H1 (cell line): Measurements from ENCODE around the gene MLYCD. TPM values are rescaled to one million over a fixed set of nuclear protein-coding genes. Genes with fewer than 3 reads are reported as not detected.

Experiments used
- CTCF ChIA-PET: fragments of 300-600 bp; sonication (Branson Sonifier 250); formaldehyde crosslinking; loops from one replicate; lab custom pipeline; 2021; ENCODE audit not compliant: partially characterized antibody; lab: Charles Lee
- POLR2A ChIA-PET: fragments of 300-600 bp; sonication (Branson Sonifier 250); formaldehyde crosslinking; loops from one replicate; lab custom pipeline; 2021; ENCODE audit warnings: inconsistent platforms; ENCODE audit not compliant: partially characterized antibody; lab: Charles Lee
- DNase-seq, 2 experiments: peaks; one replicate each; pipeline versions ENCODE4 v3.0.0 to v3.0.0-alpha.2; 2010 to 2022; ENCODE audit warnings: low spot score in 2 of 2, low read depth in 1 of 2, mixed read lengths in 1 of 2
- FAIRE-seq: peaks from 2 replicates; lab custom pipeline; 2011; peaks lifted over from hg19 to GRCh38; lab: Jason Lieb, UNC
- H2AFZ ChIP-seq: 2 replicates; pipeline ENCODE4 v1.8.1; 2012; ENCODE audit warnings: low read length, inconsistent platforms
- H2AK5ac ChIP-seq: 2 replicates; pipeline ENCODE4 v1.6.1; 2013; ENCODE audit warnings: low read depth, low read length
- H2BK120ac ChIP-seq: replicated peaks from 2 replicates; pipeline ENCODE3; 2013; ENCODE audit warnings: low read depth, low read length, inconsistent platforms
- H2BK12ac ChIP-seq: 2 replicates; pipeline ENCODE4 v1.6.1; 2013; ENCODE audit warnings: low read depth, low read length
- H2BK15ac ChIP-seq: 2 replicates; pipeline ENCODE4 v1.6.1; 2013; ENCODE audit warnings: low read length
- H2BK20ac ChIP-seq: 2 replicates; pipeline ENCODE4 v1.6.1; 2013; ENCODE audit warnings: low read length
- H2BK5ac ChIP-seq: 2 replicates; pipeline ENCODE4 v1.6.1; 2013; ENCODE audit warnings: low read depth, low read length
- H3K14ac ChIP-seq: 2 replicates; pipeline ENCODE4 v1.6.1; 2013; ENCODE audit warnings: inconsistent platforms; ENCODE audit not compliant: insufficient read length
- H3K18ac ChIP-seq: 2 replicates; pipeline ENCODE4 v1.6.1; 2013; ENCODE audit warnings: low read length; ENCODE audit errors: extremely low read depth
- H3K23ac ChIP-seq: 2 replicates; pipeline ENCODE4 v1.6.1; 2013; ENCODE audit warnings: inconsistent platforms; ENCODE audit not compliant: insufficient read length
- H3K23me2 ChIP-seq: 2 replicates; pipeline ENCODE4 v1.6.1; 2013; ENCODE audit warnings: low read depth, low read length
- H3K27ac ChIP-seq: 2 replicates; pipeline ENCODE4 v1.6.1; 2011; ENCODE audit warnings: low read depth, low read length, inconsistent platforms
- H3K27me3 ChIP-seq, 4 experiments: replicated peaks in 1 of 4; 1 replicate in 1 of 4; 2 replicates in 3 of 4; pipeline versions ENCODE4 v1.6.1 to v1.8.1; 2011 to 2013; ENCODE audit warnings: low read length in 3 of 4, mild to moderate bottlenecking in 3 of 4, inconsistent platforms in 2 of 4, mixed read lengths in 2 of 4, moderate library complexity in 1 of 4; ENCODE audit not compliant: control insufficient read depth in 3 of 4, insufficient read depth in 3 of 4; ENCODE audit errors: extremely low read depth in 1 of 4
- H3K36me3 ChIP-seq, 4 experiments: 2 replicates each; pipeline versions ENCODE4 v1.6.1 to v1.8.1; 2011 to 2013; ENCODE audit warnings: mild to moderate bottlenecking in 4 of 4, low read length in 3 of 4, moderate library complexity in 2 of 4, control low read depth in 1 of 4, inconsistent platforms in 1 of 4; ENCODE audit not compliant: insufficient read depth in 4 of 4, control insufficient read depth in 2 of 4
- H3K4ac ChIP-seq: replicated peaks from 2 replicates; pipeline ENCODE3; 2013; ENCODE audit warnings: low read length, low read depth, mixed read lengths, inconsistent platforms; ENCODE audit not compliant: insufficient read length
- H3K4me1 ChIP-seq, 4 experiments: replicated peaks in 1 of 4; 1 replicate in 1 of 4; 2 replicates in 3 of 4; pipeline versions ENCODE4 v1.6.1 to v1.8.1; 2011 to 2013; ENCODE audit warnings: low read length in 3 of 4, inconsistent platforms in 2 of 4, mixed read lengths in 1 of 4; ENCODE audit not compliant: insufficient read depth in 4 of 4, control insufficient read depth in 3 of 4
- H3K4me2 ChIP-seq, 2 experiments: 2 replicates each; pipeline versions ENCODE4 v1.6.1 to v1.8.1; 2011 to 2013; ENCODE audit warnings: low read depth in 2 of 2, low read length in 2 of 2, control low read depth in 1 of 2, inconsistent platforms in 1 of 2, mild to moderate bottlenecking in 1 of 2; ENCODE audit not compliant: insufficient read depth in 1 of 2
- H3K4me3 ChIP-seq, 4 experiments: fragments of 200-600, 300-600 bp in 1 of 4; sonication (generic), shearing (Covaris generic), sonication (Bioruptor Twin) in 1 of 4; 2 replicates each; pipeline versions ENCODE4 v1.5.1 to v1.8.1; 2011 to 2016; ENCODE audit warnings: low read length in 4 of 4, low read depth in 3 of 4, control low read depth in 2 of 4, inconsistent platforms in 2 of 4, mild to moderate bottlenecking in 2 of 4, mixed read lengths in 1 of 4, moderate library complexity in 1 of 4; ENCODE audit not compliant: insufficient read depth in 2 of 4; ENCODE audit errors: extremely low read depth in 1 of 4
- H3K56ac ChIP-seq: replicated peaks from 2 replicates; pipeline ENCODE3; 2013; ENCODE audit warnings: low read depth, mild to moderate bottlenecking, mixed read lengths, low read length, inconsistent platforms; ENCODE audit not compliant: insufficient read length
- H3K79me1 ChIP-seq: 2 replicates; pipeline ENCODE4 v1.6.1; 2013; ENCODE audit warnings: low read depth, low read length, control low read depth
- H3K79me2 ChIP-seq, 2 experiments: 2 replicates each; pipeline versions ENCODE4 v1.6.1 to v1.8.1; 2012 to 2013; ENCODE audit warnings: low read length in 2 of 2, mild to moderate bottlenecking in 2 of 2, inconsistent platforms in 1 of 2; ENCODE audit not compliant: insufficient read depth in 2 of 2, control insufficient read depth in 1 of 2
- H3K9ac ChIP-seq, 4 experiments: replicated peaks in 1 of 4; 1 replicate in 1 of 4; 2 replicates in 3 of 4; pipeline versions ENCODE4 v1.6.1 to v1.8.1; 2011 to 2013; ENCODE audit warnings: low read depth in 3 of 4, low read length in 3 of 4, control low read depth in 2 of 4, mild to moderate bottlenecking in 2 of 4, moderate library complexity in 2 of 4, inconsistent platforms in 1 of 4; ENCODE audit errors: extremely low read depth in 1 of 4
- H3K9me3 ChIP-seq, 2 experiments: 2 replicates each; pipeline versions ENCODE4 v1.6.1 to v1.8.1; 2012 to 2013; ENCODE audit warnings: mild to moderate bottlenecking in 2 of 2, moderate library complexity in 2 of 2, control low read depth in 1 of 2, inconsistent platforms in 1 of 2, low read depth in 1 of 2, low read length in 1 of 2, mixed read lengths in 1 of 2; ENCODE audit not compliant: insufficient read depth in 2 of 2
- H4K20me1 ChIP-seq, 2 experiments: replicated peaks in 1 of 2; 2 replicates each; pipeline versions ENCODE3 to v1.8.1; 2011 to 2013; ENCODE audit warnings: inconsistent platforms in 2 of 2, low read length in 2 of 2, mild to moderate bottlenecking in 1 of 2; ENCODE audit not compliant: insufficient read depth in 2 of 2, control insufficient read depth in 1 of 2
- H4K5ac ChIP-seq: 2 replicates; pipeline ENCODE4 v1.6.1; 2013; ENCODE audit warnings: low read length, low read depth, mixed read lengths, inconsistent platforms; ENCODE audit not compliant: insufficient read length
- H4K8ac ChIP-seq: 2 replicates; pipeline ENCODE4 v1.8.0; 2013; ENCODE audit warnings: mild to moderate bottlenecking, moderate library complexity, low read length, inconsistent platforms; ENCODE audit not compliant: insufficient read depth; ENCODE audit errors: extremely low read depth
- H4K91ac ChIP-seq: replicated peaks from 2 replicates; pipeline ENCODE3; 2013; ENCODE audit warnings: low read length, mixed read lengths, inconsistent platforms; ENCODE audit not compliant: insufficient read length
- RAD21 ChIP-seq, 2 experiments: IDR thresholded peaks in 1 of 2; conservative IDR thresholded peaks in 1 of 2; 2 replicates each; pipeline ENCODE4 v1.6.1; 2011; ENCODE audit warnings: low read depth in 2 of 2, low read length in 2 of 2, improper control_type of control experiment in 1 of 2, inconsistent platforms in 1 of 2, mild to moderate bottlenecking in 1 of 2, moderate library complexity in 1 of 2
- RBBP5 ChIP-seq: IDR thresholded peaks from 2 replicates; pipeline ENCODE4 v1.7.1; 2012; ENCODE audit warnings: low read depth, mild to moderate bottlenecking, inconsistent platforms, low read length, moderate library complexity, borderline replicate concordance
- WGBS, 2 experiments: shearing (Covaris generic) in 1 of 2; methylation state at CpG; one replicate each; pipeline versions ENCODE4 v1.1.6 to v1.1.7; 2013 to 2015; ENCODE audit warnings: low lambda C conversion rate in 2 of 2, mixed read lengths in 2 of 2, inconsistent platforms in 1 of 2, low coverage in 1 of 2, missing lambda C conversion rate in 1 of 2; ENCODE audit not compliant: insufficient replicate concordance in 2 of 2, insufficient coverage in 1 of 2, insufficient read length in 1 of 2; ENCODE audit errors: extremely low coverage in 1 of 2, missing lambda C conversion rate in 1 of 2; 5-methylcytosine and 5-hydroxymethylcytosine counted together
- polyA plus RNA-seq, 7 experiments: library from polyadenylated mRNA; depleted of rRNA in 3 of 7; stranded (reverse) in 5 of 7; unstranded in 2 of 7; fragments of >200 nt in 5 of 7; fragments of 200-250 nt in 2 of 7; gene quantifications; 1 replicate in 5 of 7; 2 replicates in 1 of 7; 4 replicates in 1 of 7; pipeline versions ENCODE4 v1.2.1 to v1.2.3, GENCODE V29; 2011 to 2013; ENCODE audit warnings: missing spikeins in 2 of 7, mixed read lengths in 2 of 7
- total RNA-seq: library from RNA; stranded (reverse); fragmentation: NEBNext Ultra II Directional; extraction: Animal tissue kit (Norgen Biotek cat#: 25700); gene quantifications from 2 replicates; pipeline ENCODE4 v1.2.1, GENCODE V29; 2021

Gene MLYCD
- total and polyA plus RNA-seq, 2 of the 8 experiments (the other 6 are each of a cell fraction or from before 2014, with no cell fraction given) = 3.7 to 7.0 TPM

DNA sequence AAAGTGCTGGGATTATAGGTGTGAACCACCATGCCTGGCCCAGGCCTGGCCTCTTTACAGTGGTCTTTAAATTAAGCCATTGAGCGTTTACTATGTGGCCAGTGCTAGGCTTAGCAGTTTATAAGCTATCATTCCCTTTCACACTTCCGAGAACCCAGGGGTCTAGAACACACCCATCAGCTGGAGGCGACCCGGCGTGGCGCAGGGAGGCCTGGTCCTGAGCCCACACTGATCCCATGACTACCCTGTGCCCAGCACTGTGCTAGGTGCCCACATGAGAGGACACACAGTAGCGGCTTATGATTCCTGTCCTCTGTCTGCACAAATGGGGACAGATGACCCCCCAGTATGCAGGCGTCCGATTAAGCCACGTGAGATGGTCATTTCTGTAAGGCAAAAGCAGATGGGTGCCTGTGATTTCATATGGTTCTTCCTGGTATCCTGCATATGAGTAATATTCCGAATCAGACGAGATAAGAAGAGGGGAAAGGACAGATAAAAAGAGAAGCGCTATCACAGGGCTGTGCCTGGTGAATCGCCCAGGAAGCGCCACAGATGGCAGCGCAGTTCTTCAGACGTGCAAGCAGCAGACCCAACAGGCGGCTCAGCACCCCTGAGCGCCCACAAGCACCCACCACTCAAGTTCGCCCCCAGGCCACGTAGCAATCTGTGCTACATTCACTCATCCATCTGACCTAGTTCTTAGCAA, 59.4 kb downstream of the MLYCD start:
- CTCF ChIA-PET = interaction anchor here (0.7 to 16.0 kb wide), 12 partner anchors 12 to 525 kb away, joined by 3 to 366 read pairs (median 6); partner anchors contain the start of gene SLC38A8
- H3K4ac ChIP-seq = no peak overlapping the region
- peak overlapping the region; percentile 35; the same call in 1 of the 2 replicates for H4K8ac ChIP-seq
- no peak overlapping the region for H3K4me3 ChIP-seq
- H4K20me1 ChIP-seq = no peaks in the 10 kb centered on the region
- H2BK15ac ChIP-seq = no peak overlapping the region
- H3K27me3 ChIP-seq = no peaks in the 10 kb centered on the region
- TF ChIP-seq RAD21 (IDR thresholded peaks at IDR 0.05 in 1 of 2, conservative IDR thresholded peaks at IDR 0.05 in 1 of 2; ENCODE audit: low read depth in 2 of 2, low read length in 2 of 2) (0 out of 4 replicates have a peak, but pooled peaks of 1 of the 2 experiments have one; percentile 7), RBBP5 (no peak)
- no peak overlapping the region for H3K27ac ChIP-seq
- H2BK120ac ChIP-seq = no peak overlapping the region
- H3K14ac ChIP-seq = no peak overlapping the region
- H2AK5ac ChIP-seq = no peak overlapping the region
- no peak overlapping the region for H3K23ac ChIP-seq
- no peak for FAIRE-seq
- H3K56ac ChIP-seq = no peak overlapping the region
- no peak overlapping the region for H2AFZ ChIP-seq
- H3K23me2 ChIP-seq = no peaks in the 10 kb centered on the region
- no peak overlapping the region for H3K18ac ChIP-seq
- H3K79me2 ChIP-seq = no peaks in the 10 kb centered on the region
- no peaks in the 10 kb centered on the region for H3K79me1 ChIP-seq
- no peaks in the 10 kb centered on the region for H3K9me3 ChIP-seq
- no peak overlapping the region for H2BK5ac ChIP-seq
- no peaks in the 10 kb centered on the region for H3K36me3 ChIP-seq
- no peak for DNase-seq
- H2BK12ac ChIP-seq = no peak overlapping the region
- peaks cover 2 to 7% (median 4%) of the 10 kb centered on the region in 4 experiments; a peak in 6 of 7 replicates for H3K4me1 ChIP-seq
- no peak overlapping the region for H3K4me2 ChIP-seq
- H4K91ac ChIP-seq = no peak overlapping the region
- H3K9ac ChIP-seq = no peak overlapping the region
- WGBS, 2 experiments = 87% methylated on average over 21 of the region's 21 CpGs; no CpG with 5 or more reads in 1 of the 2 experiments
- no peak overlapping the region for H2BK20ac ChIP-seq
- POLR2A ChIA-PET = no interaction called here
- no peak overlapping the region for H4K5ac ChIP-seq
